GM21529 (cell line): ENCODE measurements around the gene ARHGAP6.
"Not testable (repeated sequence)": the region's sequence is repeated elsewhere in the genome, so short reads cannot be mapped to it uniquely, and the experiment has no call there.

ENCODE experiments used
- ATAC-seq: cut with Tn5 transposase; IDR thresholded peaks from one replicate; pipeline ENCODE4 v1.9.1; 2021; ENCODE audit not compliant: unreplicated experiment

Gene ARHGAP6

DNA sequence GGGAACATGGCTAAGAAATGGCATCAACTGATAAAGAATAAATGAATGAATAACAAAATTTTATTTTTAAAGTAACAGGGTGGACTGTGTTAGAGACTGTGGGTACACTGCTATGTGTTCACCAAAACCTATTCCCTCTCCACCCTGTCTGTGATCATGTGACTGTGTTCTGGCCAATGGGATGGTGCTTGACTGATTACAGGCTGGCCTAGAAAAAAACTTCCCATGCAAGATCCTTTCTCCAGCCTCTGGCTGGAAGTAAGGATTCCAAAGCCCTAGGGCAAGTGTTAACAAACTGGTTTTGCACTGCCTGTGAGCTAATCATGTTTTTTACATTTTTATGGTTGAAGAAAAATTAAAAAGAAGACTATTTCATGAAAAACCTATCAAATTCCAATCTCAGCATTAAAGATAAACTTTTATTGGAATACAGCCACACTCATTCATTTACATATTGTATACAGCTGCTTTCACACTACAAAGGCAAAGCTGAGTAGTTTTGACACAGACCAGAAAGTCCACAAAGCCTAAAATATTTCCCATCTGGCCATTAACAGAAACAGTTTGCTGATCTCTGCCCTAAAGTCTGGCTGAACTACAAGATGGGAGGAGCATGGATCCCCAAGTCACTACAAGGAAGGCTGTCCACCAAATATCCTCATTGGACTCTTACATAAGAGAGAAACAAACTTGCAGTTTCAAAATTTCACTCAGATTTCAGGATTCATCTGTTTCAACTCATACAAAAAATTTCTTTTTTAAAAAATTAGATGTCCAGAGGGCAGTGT, 133.2 kb downstream of the ARHGAP6 start:
- no peak for ATAC-seq

DNA sequence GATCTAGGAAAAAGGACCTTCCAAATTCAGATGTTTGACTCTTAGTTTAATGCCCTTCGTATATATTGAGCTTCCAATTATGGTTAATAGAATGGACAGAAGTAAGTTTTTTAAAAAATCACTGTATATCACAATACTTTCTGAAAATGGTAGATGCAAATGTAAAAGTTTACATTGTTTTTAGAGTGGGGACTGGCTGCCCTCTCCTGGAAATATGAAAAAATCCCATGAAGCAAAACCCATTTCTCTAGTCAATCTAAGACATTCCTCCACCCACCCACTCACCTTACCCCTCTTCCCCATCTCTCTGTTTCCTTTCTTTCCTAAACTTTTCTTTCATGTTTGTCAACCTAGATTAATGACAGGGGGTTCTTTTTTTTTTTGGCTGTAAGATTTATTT, 134.5 kb downstream of the ARHGAP6 start:
- ATAC-seq, result no peak

DNA sequence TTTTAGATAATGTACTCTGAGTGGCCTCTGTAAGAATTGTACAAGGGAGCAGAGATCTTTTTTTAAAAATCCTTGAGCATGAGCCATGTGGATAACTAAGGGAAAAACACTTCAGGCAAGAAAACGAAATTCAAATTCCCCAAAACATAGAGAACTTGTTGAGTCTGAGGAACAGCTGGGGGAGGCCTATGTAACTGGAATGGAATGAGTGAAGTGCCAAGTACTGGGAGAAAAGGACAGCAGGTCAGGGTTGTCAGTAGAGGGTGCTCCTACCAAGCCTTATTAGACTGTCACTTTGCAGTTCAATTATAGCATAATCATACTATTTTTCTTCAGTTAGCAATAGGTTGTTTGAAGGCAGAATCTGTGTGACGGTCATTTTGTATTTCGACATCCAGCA, 135.1 kb downstream of the ARHGAP6 start:
- no peak for ATAC-seq

DNA sequence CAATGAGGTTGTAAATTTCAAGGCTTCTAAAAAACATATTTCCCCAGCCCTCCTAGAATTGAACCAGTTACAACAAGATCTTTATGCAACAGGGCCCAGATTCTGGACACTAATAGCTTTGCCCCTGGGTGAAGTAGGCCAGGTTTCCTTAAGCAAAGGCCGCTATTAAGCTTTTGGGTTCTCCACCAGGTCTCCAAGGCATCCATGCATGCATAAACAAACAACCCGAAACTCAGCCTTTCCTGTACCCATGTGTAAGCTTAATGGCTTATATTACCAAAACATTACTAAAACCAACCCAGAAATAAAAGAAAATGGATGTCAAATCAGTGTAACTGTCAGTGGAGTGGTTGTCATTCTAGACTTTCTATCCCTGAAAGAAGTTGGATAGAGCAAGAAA, 137.1 kb downstream of the ARHGAP6 start:
- ATAC-seq, result no peak

DNA sequence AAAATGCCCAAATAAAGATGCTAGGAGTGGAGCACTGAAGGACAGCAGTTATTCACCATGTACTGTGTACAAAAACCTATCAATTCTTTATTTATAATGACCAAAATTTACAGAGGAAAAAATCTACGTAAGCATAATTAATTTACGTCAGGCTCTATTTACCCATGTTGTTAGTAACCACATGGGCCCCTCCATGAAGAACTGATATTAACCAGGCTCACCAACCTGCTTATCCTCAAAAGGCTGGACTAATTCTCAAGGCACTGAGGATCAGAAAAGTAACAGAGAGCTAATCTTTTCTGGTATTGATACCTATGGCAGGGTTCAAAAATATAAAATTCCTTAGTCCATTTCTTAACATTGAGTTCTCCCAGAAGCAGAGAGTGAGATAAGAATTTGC, 140.0 kb downstream of the ARHGAP6 start:
- ATAC-seq, result no peak

DNA sequence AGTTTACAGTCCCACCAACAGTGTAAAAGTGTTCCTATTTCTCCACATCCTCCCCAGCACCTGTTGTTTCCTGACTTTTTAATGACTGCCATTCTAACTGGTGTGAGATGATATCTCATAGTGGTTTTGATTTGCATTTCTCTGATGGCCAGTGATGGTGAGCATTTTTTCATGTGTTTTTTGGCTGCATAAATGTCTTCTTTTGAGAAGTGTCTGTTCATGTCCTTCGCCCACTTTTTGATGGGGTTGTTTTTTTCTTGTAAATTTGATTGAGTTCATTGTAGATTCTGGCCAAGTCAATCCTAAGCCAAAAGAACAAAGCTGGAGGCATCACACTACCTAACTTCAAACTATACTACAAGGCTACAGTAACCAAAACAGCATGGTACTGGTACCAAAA, 146.5 kb downstream of the ARHGAP6 start:
- ATAC-seq, result not testable (repeated sequence)

DNA sequence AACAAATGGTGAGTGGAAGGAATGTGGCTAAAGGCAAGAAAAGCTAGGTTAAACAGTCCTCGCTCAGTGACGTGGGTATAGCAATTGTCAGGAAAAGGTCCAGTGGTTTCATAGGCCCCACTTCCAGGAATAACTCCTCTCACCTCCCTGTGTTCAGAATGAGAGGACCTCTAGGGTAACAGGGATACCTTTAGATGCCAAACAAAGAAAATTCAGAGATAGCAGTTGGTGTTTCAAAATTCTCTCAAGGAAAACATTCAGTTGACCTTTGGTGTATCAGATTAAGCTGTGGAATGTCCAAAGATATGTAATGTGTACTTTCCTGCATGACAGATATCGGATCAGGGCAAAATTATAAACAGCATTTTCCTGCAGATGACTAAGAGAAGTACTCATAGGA, 155.9 kb downstream of the ARHGAP6 start:
- ATAC-seq, result no peak

DNA sequence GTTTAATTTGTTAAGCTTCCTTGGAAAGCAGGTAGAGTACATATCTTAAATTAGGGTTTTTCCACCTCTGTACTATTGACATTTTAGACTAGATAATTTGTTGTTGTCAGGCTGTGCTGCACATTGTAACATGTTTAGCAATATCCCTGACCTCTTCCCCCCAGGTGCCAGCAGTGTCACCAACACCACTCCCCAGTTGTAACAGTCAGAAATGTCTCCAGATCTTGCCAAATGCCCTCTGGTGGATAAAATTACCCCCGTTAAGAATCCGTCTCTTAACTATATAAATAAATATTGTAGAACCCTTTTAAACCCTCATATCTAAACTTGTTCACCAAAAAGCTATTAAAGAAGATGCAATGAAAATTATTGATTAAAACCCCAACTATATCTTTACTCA, 161.5 kb downstream of the ARHGAP6 start:
- no peak for ATAC-seq

DNA sequence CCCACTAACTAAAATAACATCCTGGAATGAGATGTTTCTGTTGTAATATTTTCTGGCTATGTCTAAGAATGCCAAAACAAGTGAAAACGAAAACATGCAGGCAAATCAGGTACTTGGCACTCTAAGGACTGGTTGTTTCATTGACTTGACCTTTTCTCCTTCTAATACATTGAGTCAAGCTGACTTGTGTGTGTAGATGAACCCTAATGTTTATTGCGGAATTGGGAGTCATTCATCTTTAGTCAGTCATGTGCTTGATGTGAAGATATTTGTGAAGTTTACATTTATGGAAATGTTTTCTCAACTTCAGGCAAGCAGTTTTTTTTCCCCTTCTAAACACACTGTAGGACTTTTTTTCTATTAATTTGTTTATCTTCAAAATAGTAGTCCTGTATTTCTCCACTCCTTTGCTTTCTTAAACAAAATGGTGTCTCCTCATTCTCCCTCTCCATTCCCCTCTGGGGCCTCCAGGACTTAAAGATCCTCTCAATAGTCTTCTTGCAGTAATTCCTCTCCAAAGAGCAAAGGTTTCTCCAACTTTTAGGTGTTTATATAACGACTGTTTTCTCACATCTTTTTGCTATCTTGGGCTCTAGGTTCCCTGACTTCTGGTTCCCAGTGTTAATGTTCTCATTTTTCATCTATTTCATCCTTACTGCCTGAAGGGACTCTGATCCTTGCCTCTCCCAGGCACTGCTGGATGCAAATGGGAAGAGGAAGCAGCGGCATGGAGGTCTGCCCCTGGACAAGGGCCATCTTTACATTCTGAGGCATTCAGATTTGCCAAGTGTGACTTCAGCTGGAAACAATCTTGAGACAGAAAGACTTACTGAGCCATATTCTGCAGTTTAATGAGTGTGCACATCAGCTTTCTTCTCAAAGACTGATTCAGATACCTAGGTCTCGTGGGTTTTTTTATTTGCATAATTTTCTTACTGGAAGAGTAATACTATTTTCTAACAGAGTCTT, 166.4 kb downstream of the ARHGAP6 start:
- ATAC-seq, result no peak

DNA sequence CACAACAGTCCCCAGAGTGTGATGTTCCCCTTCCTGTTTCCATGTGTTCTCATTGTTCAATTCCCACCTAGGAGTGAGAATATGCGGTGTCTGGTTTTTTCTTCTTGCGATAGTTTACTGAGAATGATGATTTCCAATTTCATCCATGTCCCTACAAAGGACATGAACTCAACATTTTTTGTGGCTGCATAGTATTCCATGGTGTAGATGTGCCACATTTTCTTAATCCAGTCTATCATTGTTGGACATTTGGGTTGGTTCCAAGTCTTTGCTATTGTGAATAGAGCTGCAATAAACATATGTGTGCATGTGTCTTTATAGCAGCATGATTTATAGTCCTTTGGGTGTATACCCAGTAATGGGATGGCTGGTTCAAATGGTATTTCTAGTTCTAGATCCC, 174.3 kb downstream of the ARHGAP6 start:
- ATAC-seq, result not testable (repeated sequence)

DNA sequence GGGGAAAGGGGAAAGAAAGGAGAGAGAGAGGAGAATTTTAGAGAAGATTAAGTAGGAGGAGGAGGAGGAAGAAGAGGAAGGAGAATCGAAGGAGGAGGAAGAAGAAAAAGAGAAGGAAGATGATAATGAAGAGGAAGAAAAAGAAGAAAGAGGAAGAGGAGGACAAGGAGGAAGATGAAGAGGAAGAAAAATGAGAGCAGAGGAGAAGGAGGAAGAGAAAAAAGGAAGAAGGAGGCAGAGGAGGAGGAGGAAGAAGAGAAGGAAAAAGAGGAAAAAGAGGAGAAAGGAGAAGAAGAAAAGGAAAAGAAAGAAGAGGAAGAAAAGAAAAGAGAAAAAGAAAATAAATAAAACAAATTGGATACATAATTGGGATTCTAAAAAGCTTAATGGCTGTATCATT, 181.4 kb downstream of the ARHGAP6 start:
- ATAC-seq, result no peak

DNA sequence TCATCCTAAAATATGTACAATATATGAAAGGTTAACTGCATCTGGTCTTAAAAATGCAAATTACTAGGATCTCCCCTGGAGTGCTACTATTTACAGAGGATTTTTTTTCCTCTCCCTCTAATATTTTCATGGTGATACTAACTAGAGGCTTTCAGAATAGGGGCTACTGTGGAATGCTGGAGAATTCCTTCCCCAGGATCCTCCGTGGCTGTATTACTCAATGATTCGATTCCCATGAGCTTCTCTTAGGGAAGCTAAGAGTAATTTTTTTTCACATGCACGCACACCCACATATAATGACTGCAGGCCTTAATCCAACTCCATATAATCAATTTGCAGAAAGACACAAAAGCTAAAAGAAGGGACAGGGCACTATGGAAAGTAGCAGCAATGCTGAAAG, 184.7 kb downstream of the ARHGAP6 start:
- no peak for ATAC-seq

DNA sequence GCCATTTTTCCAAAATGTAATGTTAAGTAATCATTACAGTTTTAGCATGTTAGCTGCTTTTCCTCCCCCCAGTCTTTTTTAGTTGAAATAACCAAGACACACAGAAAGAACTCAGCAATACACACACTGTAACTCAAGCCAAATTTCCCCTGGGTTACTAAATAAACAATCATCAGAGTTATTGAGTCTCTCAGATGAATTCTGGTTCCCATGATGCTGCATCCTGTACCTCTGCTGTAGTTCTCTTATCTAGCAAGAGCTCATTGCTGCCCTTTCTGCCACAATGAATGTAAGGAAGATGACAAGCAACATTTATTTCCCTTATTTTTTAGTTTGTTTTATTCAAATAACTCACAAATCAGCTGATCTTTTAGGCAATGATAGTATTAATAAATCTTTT, 185.1 kb downstream of the ARHGAP6 start:
- no peak for ATAC-seq

DNA sequence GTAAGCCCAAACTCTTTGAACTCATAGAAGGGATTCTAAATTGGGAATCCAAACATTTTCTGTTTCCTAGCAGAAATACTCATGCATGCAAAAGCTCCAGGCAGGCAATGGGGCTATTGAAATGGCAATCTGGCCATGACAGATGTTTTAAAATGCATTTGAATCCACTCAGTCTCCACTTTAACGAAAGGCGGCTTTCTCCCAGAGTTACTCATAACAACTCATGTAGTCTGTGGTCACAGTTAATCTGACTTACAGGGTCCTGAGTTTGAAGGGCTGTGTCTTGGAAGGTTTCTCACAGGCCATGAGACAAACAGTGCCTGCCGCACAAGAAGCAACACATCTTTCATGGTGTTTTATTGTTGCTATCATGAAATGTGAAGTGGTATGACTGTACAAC, 186.8 kb downstream of the ARHGAP6 start:
- no peak for ATAC-seq

DNA sequence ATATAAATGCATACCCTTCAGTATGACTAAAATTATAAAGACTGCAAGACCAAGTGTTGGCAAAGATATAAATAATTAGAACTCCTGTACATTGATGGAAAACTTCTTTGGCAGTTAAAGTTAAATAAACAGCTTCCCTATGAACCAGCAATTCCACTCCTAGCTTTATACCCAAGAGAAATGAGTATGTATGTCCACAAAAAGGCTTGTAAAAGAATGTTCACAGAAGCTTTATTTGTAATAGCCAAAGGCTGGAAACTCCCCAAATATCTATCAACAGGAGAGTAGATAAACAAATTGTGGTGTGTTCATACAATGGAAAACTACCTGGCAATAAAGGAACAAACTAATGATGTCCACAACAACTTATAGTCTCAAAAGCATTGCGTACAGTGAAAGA, 187.7 kb downstream of the ARHGAP6 start:
- no peak for ATAC-seq

DNA sequence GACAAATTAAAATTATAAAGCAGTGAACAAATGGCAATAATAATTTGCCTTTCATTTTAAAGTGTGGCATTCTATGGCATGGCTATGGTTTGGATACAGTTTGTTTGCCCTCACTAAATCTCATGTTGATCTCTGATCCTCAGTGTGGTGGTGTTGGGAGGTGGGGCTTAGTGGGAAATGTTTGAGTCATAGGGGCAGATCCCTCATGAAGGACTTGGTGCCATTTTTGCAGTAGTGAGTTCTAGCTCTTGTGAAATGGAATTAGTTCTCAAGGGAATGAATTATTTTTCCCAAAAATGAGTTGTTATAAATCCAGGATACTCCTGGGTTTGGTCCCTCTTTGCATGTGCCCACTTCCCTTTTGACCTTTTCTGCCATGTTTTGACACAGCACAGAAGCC, 191.1 kb downstream of the ARHGAP6 start:
- no peak for ATAC-seq

DNA sequence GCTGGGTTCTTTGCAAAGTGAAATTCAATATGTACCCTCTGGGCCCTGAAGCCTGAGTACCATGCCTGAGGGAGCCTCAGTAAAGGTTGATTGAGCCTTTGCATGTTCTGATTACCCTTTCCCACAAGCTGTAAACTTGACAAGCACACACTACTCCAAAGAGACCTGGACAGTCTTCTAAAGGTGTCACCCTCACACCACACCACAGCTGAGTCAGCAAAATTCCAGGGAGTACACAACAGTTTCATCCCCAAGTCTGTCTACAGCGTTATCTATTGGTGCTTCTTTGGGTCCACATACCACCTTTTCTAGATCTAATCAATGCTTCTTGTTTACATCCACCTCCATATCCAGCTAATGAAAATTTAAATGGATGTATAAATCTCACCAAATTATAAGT, 191.7 kb downstream of the ARHGAP6 start:
- no peak for ATAC-seq

DNA sequence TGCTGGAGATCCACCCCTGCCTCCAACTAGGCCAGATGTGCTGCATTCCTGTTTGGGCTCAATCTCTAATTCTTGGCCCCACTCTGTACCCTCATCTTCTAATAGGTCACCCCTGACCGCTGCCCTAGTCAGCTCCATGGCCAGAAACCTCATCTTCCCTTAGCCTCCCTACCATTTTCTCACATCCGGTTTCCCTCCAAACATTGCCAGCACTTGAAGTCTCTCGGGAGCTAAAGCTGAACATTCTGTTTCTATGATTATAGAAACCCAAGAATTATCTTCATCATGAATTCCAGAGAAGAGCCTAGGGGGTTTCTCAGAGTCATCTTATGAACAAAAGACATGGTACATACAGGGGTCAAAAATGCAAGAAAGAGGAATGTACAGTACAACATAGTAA, 192.8 kb downstream of the ARHGAP6 start:
- no peak for ATAC-seq

DNA sequence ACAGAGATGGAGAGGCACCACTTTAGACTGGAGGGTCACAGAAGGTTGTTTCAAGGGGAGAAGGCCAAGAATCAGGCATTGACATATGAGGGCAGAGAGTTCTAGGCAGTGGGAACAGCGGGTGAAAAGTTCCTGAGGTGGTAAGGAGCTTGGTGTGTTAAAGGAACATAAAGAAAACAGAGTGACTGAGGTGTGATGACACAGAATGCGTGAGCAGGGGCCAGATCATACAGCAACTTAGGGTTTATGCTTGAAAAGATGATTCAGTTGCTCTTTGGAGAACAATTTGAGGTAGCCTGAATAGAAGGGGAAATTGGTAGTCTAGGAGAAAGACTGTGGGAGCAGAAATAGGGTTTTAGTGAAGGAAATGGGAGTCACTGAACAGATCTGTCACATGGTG, 193.3 kb downstream of the ARHGAP6 start:
- ATAC-seq, result no peak

DNA sequence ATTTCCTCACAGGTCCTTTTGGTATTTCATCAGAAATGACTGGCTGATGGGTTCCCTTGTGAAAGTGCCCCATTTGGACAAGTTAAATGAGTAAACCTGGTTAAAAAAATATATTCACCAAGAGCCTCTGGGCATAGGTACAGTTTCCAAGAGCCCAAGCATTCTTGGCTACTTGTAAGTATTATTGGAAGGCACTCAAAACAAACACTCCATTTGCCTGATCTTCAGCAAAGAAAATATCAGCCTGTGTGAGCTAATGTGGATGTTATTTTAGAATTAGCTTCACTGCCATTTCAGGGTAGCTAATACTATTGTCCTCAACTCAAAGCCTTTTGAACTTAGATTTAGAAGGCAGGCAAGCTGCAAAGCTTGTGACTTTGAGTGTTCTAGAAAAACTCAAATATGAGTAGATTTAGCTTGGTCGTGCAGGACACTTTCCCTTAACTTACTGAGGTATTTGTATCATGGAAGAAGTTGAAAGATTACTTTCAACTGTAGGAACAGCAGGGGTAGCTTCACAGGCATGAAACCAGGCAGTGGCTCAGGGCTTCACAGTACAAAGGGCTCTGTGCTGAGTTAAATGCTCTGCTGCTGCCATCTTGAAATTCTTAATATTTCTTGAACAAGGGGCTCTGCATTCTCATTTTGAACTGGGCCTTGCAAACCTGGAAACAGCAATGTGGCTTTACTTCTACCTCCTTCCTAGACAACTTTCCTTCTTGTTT, 195.3 kb downstream of the ARHGAP6 start:
- no peak for ATAC-seq

DNA sequence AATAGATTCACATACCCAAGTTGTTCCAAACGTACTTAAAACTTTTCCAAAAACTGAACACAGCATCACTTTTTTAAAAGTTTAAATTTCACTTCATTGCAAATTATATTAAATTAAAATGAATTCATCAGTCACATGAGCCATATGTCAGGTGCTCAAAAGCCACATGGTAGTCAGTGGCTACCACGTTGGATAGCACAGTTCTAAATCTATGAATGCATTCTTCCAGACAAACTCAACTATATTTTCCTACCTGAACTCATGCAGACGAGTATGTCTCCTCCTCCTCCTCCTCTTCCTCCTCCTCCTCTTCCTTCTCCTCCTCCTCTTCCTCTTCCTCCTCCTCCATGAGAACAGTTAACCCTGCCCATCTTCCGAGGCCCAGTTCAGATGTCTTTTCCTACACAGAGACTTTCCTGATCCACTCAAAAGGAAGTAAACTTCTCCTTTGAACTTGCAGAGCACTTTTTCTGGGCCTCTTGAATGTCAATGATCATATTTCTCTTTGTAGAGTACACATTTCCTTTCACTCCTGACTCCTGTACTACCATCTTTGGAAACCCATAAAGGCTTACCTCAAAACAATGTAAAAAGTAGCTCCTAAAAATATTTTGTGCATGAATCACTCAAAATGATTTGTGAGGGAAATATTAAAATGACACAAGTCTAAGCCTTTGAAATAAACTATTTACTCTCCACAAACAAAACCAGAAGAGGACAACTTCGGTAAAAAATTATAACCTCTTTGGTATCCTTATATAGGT, 199.9 kb downstream of the ARHGAP6 start:
- ATAC-seq, result no peak
